H9 (cell line): ENCODE data around the gene MTCL1. TPM values are rescaled to one million over a fixed set of nuclear protein-coding genes. Genes with fewer than 3 reads are reported as not detected.

Experiments
- DNase-seq: peaks from one replicate; pipeline ENCODE4 v3.0.0-alpha.2; 2017
- H2AFZ ChIP-seq: one replicate; pipeline ENCODE4 v1.6.1; 2013; ENCODE audit warnings: mild to moderate bottlenecking, low read length, control low read depth, moderate library complexity
- H2AK5ac ChIP-seq: 2 replicates; pipeline ENCODE4 v1.6.1; 2013; ENCODE audit warnings: low read length, control low read depth, mixed read lengths; ENCODE audit not compliant: insufficient read length
- H2BK120ac ChIP-seq: one replicate; pipeline ENCODE4 v1.6.1; 2013; ENCODE audit warnings: low read depth, mild to moderate bottlenecking, low read length, control low read depth, inconsistent platforms; ENCODE audit not compliant: poor library complexity, severe bottlenecking
- H2BK12ac ChIP-seq: 2 replicates; pipeline ENCODE4 v1.6.1; 2013; ENCODE audit warnings: low read length, control low read depth, mixed read lengths, low read depth; ENCODE audit not compliant: insufficient read length
- H2BK15ac ChIP-seq: 2 replicates; pipeline ENCODE4 v1.6.1; 2013; ENCODE audit warnings: low read depth, low read length, control low read depth
- H2BK20ac ChIP-seq: one replicate; pipeline ENCODE4 v1.6.1; 2013; ENCODE audit warnings: low read depth, mild to moderate bottlenecking, low read length, control low read depth, inconsistent platforms; ENCODE audit not compliant: poor library complexity, severe bottlenecking
- H2BK5ac ChIP-seq: 2 replicates; pipeline ENCODE4 v1.6.1; 2013; ENCODE audit warnings: low read length, control low read depth, mixed read lengths; ENCODE audit not compliant: insufficient read length
- H3K14ac ChIP-seq: 2 replicates; pipeline ENCODE4 v1.6.1; 2013; ENCODE audit warnings: low read length, control low read depth; ENCODE audit not compliant: insufficient read depth
- H3K18ac ChIP-seq: 2 replicates; pipeline ENCODE4 v1.6.1; 2013; ENCODE audit warnings: low read depth, mild to moderate bottlenecking, mixed read lengths, low read length, control low read depth; ENCODE audit not compliant: insufficient read length
- H3K23ac ChIP-seq: 2 replicates; pipeline ENCODE4 v1.6.1; 2013; ENCODE audit warnings: low read length, control low read depth, mixed read lengths, low read depth; ENCODE audit not compliant: insufficient read length
- H3K23me2 ChIP-seq: 2 replicates; pipeline ENCODE4 v1.6.1; 2013; ENCODE audit warnings: low read depth, mild to moderate bottlenecking, mixed read lengths, low read length, control low read depth; ENCODE audit not compliant: insufficient read length, poor library complexity, severe bottlenecking
- H3K27ac ChIP-seq: 2 replicates; pipeline ENCODE4 v1.5.1; 2013; ENCODE audit warnings: low read length, control low read depth, mixed read lengths, low read depth; ENCODE audit not compliant: insufficient read length
- H3K27me3 ChIP-seq: 2 replicates; pipeline ENCODE4 v1.6.1; 2013; ENCODE audit warnings: low read length, control low read depth, inconsistent platforms; ENCODE audit not compliant: insufficient read depth
- H3K4ac ChIP-seq: 2 replicates; pipeline ENCODE4 v1.6.1; 2013; ENCODE audit warnings: low read depth, mild to moderate bottlenecking, control low read depth, inconsistent platforms, low read length, moderate library complexity
- H3K4me1 ChIP-seq: 2 replicates; pipeline ENCODE4 v1.6.1; 2013; ENCODE audit warnings: low read length, control low read depth, inconsistent platforms; ENCODE audit not compliant: insufficient read depth
- H3K4me2 ChIP-seq: 2 replicates; pipeline ENCODE4 v1.6.1; 2013; ENCODE audit warnings: low read length, control low read depth, mixed read lengths; ENCODE audit not compliant: insufficient read length, insufficient read depth
- H3K56ac ChIP-seq: 2 replicates; pipeline ENCODE4 v1.6.1; 2013; ENCODE audit warnings: low read depth, mild to moderate bottlenecking, mixed read lengths, low read length, control low read depth; ENCODE audit not compliant: insufficient read length
- H3K79me1 ChIP-seq: 2 replicates; pipeline ENCODE4 v1.6.1; 2013; ENCODE audit warnings: low read depth, mild to moderate bottlenecking, moderate library complexity, low read length, control low read depth, inconsistent platforms; ENCODE audit not compliant: insufficient read depth, poor library complexity, severe bottlenecking
- H3K79me2 ChIP-seq: 2 replicates; pipeline ENCODE4 v1.6.1; 2013; ENCODE audit warnings: low read length, control low read depth, inconsistent platforms; ENCODE audit not compliant: insufficient read depth
- H3K9ac ChIP-seq: 2 replicates; pipeline ENCODE4 v1.6.1; 2013; ENCODE audit warnings: low read length, control low read depth, mixed read lengths; ENCODE audit not compliant: insufficient read length; ENCODE audit errors: extremely low read depth
- H3K9me3 ChIP-seq: one replicate; pipeline ENCODE4 v1.6.1; 2013; ENCODE audit warnings: low read depth, low read length, inconsistent platforms; ENCODE audit not compliant: control insufficient read depth
- H3T11ph ChIP-seq: one replicate; pipeline ENCODE4 v1.6.1; 2013; ENCODE audit warnings: mild to moderate bottlenecking, low read length, control low read depth, inconsistent platforms
- H4K20me1 ChIP-seq: one replicate; pipeline ENCODE4 v1.6.1; 2013; ENCODE audit not compliant: control insufficient read depth, insufficient read length, insufficient read depth
- H4K5ac ChIP-seq: 2 replicates; pipeline ENCODE4 v1.6.1; 2013; ENCODE audit warnings: low read depth, mild to moderate bottlenecking, mixed read lengths, low read length, control low read depth; ENCODE audit not compliant: insufficient read length
- H4K8ac ChIP-seq: replicated peaks from 2 replicates; pipeline ENCODE4 v1.6.1; 2013; ENCODE audit warnings: low read length, control low read depth, mixed read lengths, low read depth; ENCODE audit not compliant: insufficient read length
- H4K91ac ChIP-seq: 2 replicates; pipeline ENCODE4 v1.6.1; 2013; ENCODE audit warnings: low read depth, mild to moderate bottlenecking, moderate library complexity, mixed read lengths, low read length, control low read depth; ENCODE audit not compliant: insufficient read length
- H3K27ac Mint-ChIP-seq, 3 experiments: 2 replicates in 2 of 3; 3 replicates in 1 of 3; pipeline ENCODE4 v1.8.0; 2020 to 2021; ENCODE audit warnings: mixed read lengths in 3 of 3, mild to moderate bottlenecking in 1 of 3, moderate library complexity in 1 of 3
- H3K27me3 Mint-ChIP-seq: 2 replicates; pipeline ENCODE4 v1.8.0; 2021; ENCODE audit warnings: low read depth, mild to moderate bottlenecking, moderate library complexity, mixed read lengths
- H3K36me3 Mint-ChIP-seq, 3 experiments: 2 replicates in 2 of 3; 3 replicates in 1 of 3; pipeline ENCODE4 v1.8.0; 2020 to 2021; ENCODE audit warnings: low read depth in 3 of 3, mixed read lengths in 3 of 3; ENCODE audit not compliant: insufficient read depth in 1 of 3
- H3K4me1 Mint-ChIP-seq, 2 experiments: 2 replicates each; pipeline ENCODE4 v1.8.0; 2020; ENCODE audit warnings: mixed read lengths in 2 of 2
- H3K4me3 Mint-ChIP-seq, 2 experiments: 2 replicates in 1 of 2; 3 replicates in 1 of 2; pipeline ENCODE4 v1.8.0; 2020 to 2021; ENCODE audit warnings: mild to moderate bottlenecking in 2 of 2, mixed read lengths in 2 of 2, moderate library complexity in 1 of 2
- H3K9me3 Mint-ChIP-seq, 2 experiments: 2 replicates in 1 of 2; 3 replicates in 1 of 2; pipeline ENCODE4 v1.8.0; 2020; ENCODE audit warnings: mild to moderate bottlenecking in 2 of 2, mixed read lengths in 2 of 2, moderate library complexity in 1 of 2
- CTCF ChIP-seq: fragments of 200-600 bp; sonication (generic); conservative IDR thresholded peaks from 3 replicates; pipeline ENCODE4 v1.8.0; 2021; ENCODE audit warnings: antibody characterized with exemption, mild to moderate bottlenecking
- WGBS: extraction: QIAGEN DNeasy Blood & Tissue Kit; methylation state at CpG from one replicate; pipeline ENCODE4 v1.1.7; 2013; ENCODE audit warnings: missing lambda C conversion rate, low lambda C conversion rate, mixed read lengths; ENCODE audit not compliant: insufficient read length; ENCODE audit errors: extremely low coverage; 5-methylcytosine and 5-hydroxymethylcytosine counted together
- total RNA-seq: library from RNA; stranded (reverse); gene quantifications from 2 replicates; pipeline ENCODE4 v1.2.1, GENCODE V29; 2021

MTCL1 gene
- total RNA-seq, 1 experiment from 2014 or later: 50.7 TPM

GRCh38 chr18:8662560-8663255 is 42.6 kb upstream of the MTCL1 start:
- Histone ChIP-seq H3K56ac (no peak overlapping the region), H2BK15ac (no peak overlapping the region), H2BK12ac (no peak overlapping the region), H3K79me2 (no peaks in the 10 kb centered on the region), H3K23me2 (no peaks in the 10 kb centered on the region), H3K14ac (peak overlapping the region; percentile 58; the same call in 1 of the 2 replicates), H3K23ac (no peak overlapping the region), H3K27me3 (no peaks in the 10 kb centered on the region), H2BK5ac (no peak overlapping the region), H2AK5ac (no peak overlapping the region), H2BK20ac (no peak overlapping the region), H3K9ac (no peak overlapping the region), H3K4me2 (no peak overlapping the region), H4K5ac (no peak overlapping the region), H2BK120ac (no peak overlapping the region), H3K18ac (peak overlapping the region; percentile 2), H4K8ac (no peak overlapping the region), H3T11ph (no peak overlapping the region), H3K79me1 (no peaks in the 10 kb centered on the region), H3K4me1 (peaks cover 7% of the 10 kb centered on the region), H3K9me3 (no peaks in the 10 kb centered on the region), H4K91ac (no peak overlapping the region), H3K27ac (no peak overlapping the region), H3K4ac (no peak overlapping the region), H4K20me1 (no peaks in the 10 kb centered on the region), H2AFZ (no peak overlapping the region)
- DNase-seq: no peak
- H3K36me3 Mint-ChIP-seq: peaks cover 0 to 2% (median 0%) of the 10 kb centered on the region in 3 experiments; a peak in 2 of 7 replicates
- H3K9me3 Mint-ChIP-seq: no peaks in the 10 kb centered on the region; a peak in 1 of 5 replicates
- H3K4me1 Mint-ChIP-seq: peaks cover 37 to 40% of the 10 kb centered on the region in 2 experiments
- no peaks in the 10 kb centered on the region for H3K27me3 Mint-ChIP-seq
- peak overlapping the region in 1 of 2 experiments; percentile 49; a peak in 2 of 5 replicates for H3K4me3 Mint-ChIP-seq
- TF ChIP-seq CTCF: no peak
- WGBS: no CpG with 5 or more reads among the region's 20 CpGs
- H3K27ac Mint-ChIP-seq: peak overlapping the region in 1 of 3 experiments; percentile 50; a peak in 2 of 7 replicates
